HEK293T (cell line): ENCODE data around the gene WASF3.

Experiments used
- BHLHE40 ChIP-seq: fragments of 450-650 bp; IDR thresholded peaks from 2 replicates; pipeline ENCODE4 v1.6.1; 2016; ENCODE audit warnings: mild to moderate bottlenecking, moderate library complexity, borderline replicate concordance
- FOXA1 ChIP-seq: fragments of 450-650 bp; IDR thresholded peaks from 2 replicates; pipeline ENCODE4 v1.6.1; 2016; ENCODE audit warnings: mild to moderate bottlenecking
- FOXK2 ChIP-seq: fragments of 450-650 bp; IDR thresholded peaks from 2 replicates; pipeline ENCODE4 v1.6.1; 2016; ENCODE audit warnings: mild to moderate bottlenecking
- HDGF ChIP-seq: fragments of 450-650 bp; IDR thresholded peaks from 2 replicates; pipeline ENCODE4 v1.6.1; 2017; ENCODE audit warnings: antibody characterized with exemption, borderline replicate concordance
- LEF1 ChIP-seq: fragments of 450-650 bp; IDR thresholded peaks from 2 replicates; pipeline ENCODE4 v1.6.1; 2017; ENCODE audit warnings: mild to moderate bottlenecking, borderline replicate concordance
- SP1 ChIP-seq: fragments of 450-650 bp; IDR thresholded peaks from 2 replicates; pipeline ENCODE4 v1.6.1; 2017
- SUZ12 ChIP-seq: fragments of 450-650 bp; IDR thresholded peaks from 2 replicates; pipeline ENCODE4 v1.6.1; 2016; ENCODE audit warnings: mild to moderate bottlenecking
- TARDBP ChIP-seq: fragments of 450-650 bp; IDR thresholded peaks from 2 replicates; pipeline ENCODE4 v1.6.1; 2016
- ZNF384 ChIP-seq: fragments of 450-650 bp; IDR thresholded peaks from 2 replicates; pipeline ENCODE4 v1.6.1; 2016

DNA sequence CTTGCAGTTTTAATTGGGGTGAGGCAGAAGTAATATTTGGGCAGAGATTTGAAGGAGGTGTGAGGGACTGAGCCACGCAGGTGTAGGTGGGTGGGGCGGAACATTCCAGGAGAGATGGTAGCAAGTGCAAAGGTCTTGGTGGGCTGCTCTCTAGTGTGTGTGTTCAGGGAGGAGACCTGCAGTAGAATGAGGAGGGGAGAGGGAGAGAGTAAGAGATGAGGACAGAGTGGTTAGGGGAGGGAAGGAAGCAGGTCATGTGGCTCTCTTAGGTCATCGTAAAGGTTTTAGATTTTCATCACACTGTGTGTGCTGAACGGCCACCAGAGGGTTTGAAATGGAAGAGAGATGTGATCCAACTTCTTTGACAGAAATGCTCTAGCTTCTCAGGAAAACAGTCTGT, 33.5 kb downstream of the WASF3 start:
- no peak for TF ChIP-seq FOXA1
- no peak for TF ChIP-seq SP1
- no peak for TF ChIP-seq SUZ12
- no peak for TF ChIP-seq LEF1
- no peak for TF ChIP-seq BHLHE40
- TF ChIP-seq ZNF384 = no peak
- TF ChIP-seq HDGF = no peak
- TF ChIP-seq FOXK2 = no peak
- TF ChIP-seq TARDBP = no peak
